Right lobe of liver (tissue), 4 donors: ENCODE data around the gene EXOC3L2.

Experiments
- CTCF ChIP-seq, 4 donors: fragments of 200-600 bp in 3 of 4; fragments of 450-650 bp in 1 of 4; IDR thresholded peaks; one replicate each; pipeline versions ENCODE4 v1.5.1 to v1.8.0; 2016 to 2022; ENCODE audit warnings: antibody characterized with exemption in 4 of 4, mild to moderate bottlenecking in 2 of 4
- POLR2A ChIP-seq: fragments of 450-650 bp; IDR thresholded peaks from one replicate; pipeline ENCODE4 v1.6.1; 2017; ENCODE audit warnings: antibody characterized with exemption, mild to moderate bottlenecking
- donor health status: DM: no; HTN: no; CAD: no.
- donor health status: DM: no; HTN: no; CAD: no.
- donor health status: DM: no; HTN: yes; CAD: no.

GRCh38 chr19:45291834-45292233 lies 46.6 kb upstream of the EXOC3L2 start:
- TF ChIP-seq CTCF (IDR thresholded peaks at IDR 0.05) (no peak), POLR2A (no peak)
